HG03196 (cell line): ENCODE measurements around the gene SP100.
A peak's percentile ranks its signal among the peaks of the same experiment; 100 is the strongest.
"Not testable (repeated sequence)": the region's sequence is repeated elsewhere in the genome, so short reads cannot be mapped to it uniquely, and the experiment has no call there.

Source experiments
- ATAC-seq: cut with Tn5 transposase; IDR thresholded peaks from one replicate; pipeline ENCODE4 v1.9.1; 2021; ENCODE audit not compliant: unreplicated experiment

The SP100 gene

GRCh38 chr2:230457073-230457768 lies 41.2 kb downstream of the SP100 start:
- ATAC-seq: no peak

GRCh38 chr2:230457793-230458192 lies 41.8 kb downstream of the SP100 start:
- ATAC-seq: no peak

- ATAC-seq: no peak
These were observed 43.2 kb downstream of the SP100 start for GRCh38 chr2:230459216-230459615.

- ATAC-seq: no peak
These were observed 55.1 kb downstream of the SP100 start for GRCh38 chr2:230471074-230471473.

GRCh38 chr2:230472621-230473018 lies 56.6 kb downstream of the SP100 start:
- ATAC-seq: no peak

GRCh38 chr2:230473378-230473777 lies 57.4 kb downstream of the SP100 start:
- peak; percentile 50 for ATAC-seq

- ATAC-seq: no peak
These were observed 59.1 kb downstream of the SP100 start for GRCh38 chr2:230475143-230475542.

- ATAC-seq: no peak
These were observed 69.9 kb downstream of the SP100 start for GRCh38 chr2:230485801-230486341.

- not testable (repeated sequence) for ATAC-seq
These were observed 75.2 kb downstream of the SP100 start for GRCh38 chr2:230491219-230491618.

GRCh38 chr2:230492107-230492506 lies 76.1 kb downstream of the SP100 start:
- ATAC-seq: no peak

GRCh38 chr2:230494980-230495379 lies 79.0 kb downstream of the SP100 start:
- ATAC-seq: no peak

- no peak for ATAC-seq
These were observed 80.9 kb downstream of the SP100 start for GRCh38 chr2:230496891-230497290.

GRCh38 chr2:230498506-230499107 lies 82.6 kb downstream of the SP100 start:
- no peak for ATAC-seq

GRCh38 chr2:230502593-230502992 lies 86.6 kb downstream of the SP100 start:
- no peak for ATAC-seq

- ATAC-seq: no peak
These were observed 87.8 kb downstream of the SP100 start for GRCh38 chr2:230503798-230504197.

- peak; percentile 93 for ATAC-seq
These were observed 89.2 kb downstream of the SP100 start for GRCh38 chr2:230505162-230505561.

- no peak for ATAC-seq
These were observed 97.2 kb downstream of the SP100 start for GRCh38 chr2:230512955-230513748.

GRCh38 chr2:230520061-230520874 lies 104.3 kb downstream of the SP100 start:
- no peak for ATAC-seq

- no peak for ATAC-seq
These were observed 104.8 kb downstream of the SP100 start for GRCh38 chr2:230520875-230521155.

- no peak for ATAC-seq
These were observed 105.4 kb downstream of the SP100 start for GRCh38 chr2:230521386-230521785.

GRCh38 chr2:230525682-230526081 lies 109.7 kb downstream of the SP100 start:
- ATAC-seq: no peak
